GM19035 (cell line): ENCODE results near the gene SPP2.

ENCODE experiments used
- ATAC-seq: cut with Tn5 transposase; IDR thresholded peaks from one replicate; pipeline ENCODE4 v1.9.1; 2021; ENCODE audit not compliant: unreplicated experiment

SPP2 gene

GRCh38 chr2:234050455-234051135 lies at the start of gene SPP2:
SPP2 (plus strand) TSS chr2:234050702; CDS start chr2:234050787, 85 bp downstream.
- no peak for ATAC-seq

GRCh38 chr2:234001380-234002160 lies 48.9 kb upstream of the SPP2 start:
- ATAC-seq = no peak

GRCh38 chr2:234002281-234002680 lies 48.2 kb upstream of the SPP2 start:
- no peak for ATAC-seq

- ATAC-seq = no peak
Observed at GRCh38 chr2:234003972-234004617, 46.4 kb upstream of the SPP2 start.

GRCh38 chr2:234005126-234005525 lies 45.4 kb upstream of the SPP2 start:
- no peak for ATAC-seq

GRCh38 chr2:234006501-234006900 lies 44.0 kb upstream of the SPP2 start:
- ATAC-seq = no peak

- ATAC-seq = no peak
Observed at GRCh38 chr2:234014427-234014826, 36.1 kb upstream of the SPP2 start.

GRCh38 chr2:234015861-234016260 lies 34.6 kb upstream of the SPP2 start:
- ATAC-seq = no peak

GRCh38 chr2:234019896-234020295 lies 30.6 kb upstream of the SPP2 start:
- no peak for ATAC-seq

GRCh38 chr2:234020332-234020731 lies 30.2 kb upstream of the SPP2 start:
- no peak for ATAC-seq

GRCh38 chr2:234022424-234022823 lies 28.1 kb upstream of the SPP2 start:
- no peak for ATAC-seq

- no peak for ATAC-seq
Observed at GRCh38 chr2:234024304-234024703, 26.2 kb upstream of the SPP2 start.

GRCh38 chr2:234025466-234025865 lies 25.0 kb upstream of the SPP2 start:
- ATAC-seq = peak; percentile 65

- ATAC-seq = no peak
Observed at GRCh38 chr2:234025891-234026401, 24.6 kb upstream of the SPP2 start.

GRCh38 chr2:234026693-234027254 lies 23.7 kb upstream of the SPP2 start:
- no peak for ATAC-seq

- no peak for ATAC-seq
Observed at GRCh38 chr2:234027641-234028040, 22.9 kb upstream of the SPP2 start.

- no peak for ATAC-seq
Observed at GRCh38 chr2:234029150-234029733, 21.3 kb upstream of the SPP2 start.

- ATAC-seq = no peak
Observed at GRCh38 chr2:234031207-234031606, 19.3 kb upstream of the SPP2 start.

- ATAC-seq = no peak
Observed at GRCh38 chr2:234032279-234032856, 18.1 kb upstream of the SPP2 start.

- no peak for ATAC-seq
Observed at GRCh38 chr2:234033174-234033573, 17.3 kb upstream of the SPP2 start.

- ATAC-seq = no peak
Observed at GRCh38 chr2:234033885-234034284, 16.6 kb upstream of the SPP2 start.
